H9 (cell line): ENCODE results near the gene MECP2. TPM values are rescaled to one million over a fixed set of nuclear protein-coding genes. Genes with fewer than 3 reads are reported as not detected.

Experiments
- DNase-seq: peaks from one replicate; pipeline ENCODE4 v3.0.0-alpha.2; 2017
- H2AFZ ChIP-seq: one replicate; pipeline ENCODE4 v1.6.1; 2013; ENCODE audit warnings: mild to moderate bottlenecking, low read length, control low read depth, moderate library complexity
- H2AK5ac ChIP-seq: 2 replicates; pipeline ENCODE4 v1.6.1; 2013; ENCODE audit warnings: low read length, control low read depth, mixed read lengths; ENCODE audit not compliant: insufficient read length
- H2BK120ac ChIP-seq: one replicate; pipeline ENCODE4 v1.6.1; 2013; ENCODE audit warnings: low read depth, mild to moderate bottlenecking, low read length, control low read depth, inconsistent platforms; ENCODE audit not compliant: poor library complexity, severe bottlenecking
- H2BK12ac ChIP-seq: 2 replicates; pipeline ENCODE4 v1.6.1; 2013; ENCODE audit warnings: low read length, control low read depth, mixed read lengths, low read depth; ENCODE audit not compliant: insufficient read length
- H2BK15ac ChIP-seq: 2 replicates; pipeline ENCODE4 v1.6.1; 2013; ENCODE audit warnings: low read depth, low read length, control low read depth
- H2BK20ac ChIP-seq: one replicate; pipeline ENCODE4 v1.6.1; 2013; ENCODE audit warnings: low read depth, mild to moderate bottlenecking, low read length, control low read depth, inconsistent platforms; ENCODE audit not compliant: poor library complexity, severe bottlenecking
- H2BK5ac ChIP-seq: 2 replicates; pipeline ENCODE4 v1.6.1; 2013; ENCODE audit warnings: low read length, control low read depth, mixed read lengths; ENCODE audit not compliant: insufficient read length
- H3K14ac ChIP-seq: 2 replicates; pipeline ENCODE4 v1.6.1; 2013; ENCODE audit warnings: low read length, control low read depth; ENCODE audit not compliant: insufficient read depth
- H3K18ac ChIP-seq: 2 replicates; pipeline ENCODE4 v1.6.1; 2013; ENCODE audit warnings: low read depth, mild to moderate bottlenecking, mixed read lengths, low read length, control low read depth; ENCODE audit not compliant: insufficient read length
- H3K23ac ChIP-seq: 2 replicates; pipeline ENCODE4 v1.6.1; 2013; ENCODE audit warnings: low read length, control low read depth, mixed read lengths, low read depth; ENCODE audit not compliant: insufficient read length
- H3K23me2 ChIP-seq: 2 replicates; pipeline ENCODE4 v1.6.1; 2013; ENCODE audit warnings: low read depth, mild to moderate bottlenecking, mixed read lengths, low read length, control low read depth; ENCODE audit not compliant: insufficient read length, poor library complexity, severe bottlenecking
- H3K27ac ChIP-seq: 2 replicates; pipeline ENCODE4 v1.5.1; 2013; ENCODE audit warnings: low read length, control low read depth, mixed read lengths, low read depth; ENCODE audit not compliant: insufficient read length
- H3K27me3 ChIP-seq: 2 replicates; pipeline ENCODE4 v1.6.1; 2013; ENCODE audit warnings: low read length, control low read depth, inconsistent platforms; ENCODE audit not compliant: insufficient read depth
- H3K4ac ChIP-seq: 2 replicates; pipeline ENCODE4 v1.6.1; 2013; ENCODE audit warnings: low read depth, mild to moderate bottlenecking, control low read depth, inconsistent platforms, low read length, moderate library complexity
- H3K4me1 ChIP-seq: 2 replicates; pipeline ENCODE4 v1.6.1; 2013; ENCODE audit warnings: low read length, control low read depth, inconsistent platforms; ENCODE audit not compliant: insufficient read depth
- H3K4me2 ChIP-seq: 2 replicates; pipeline ENCODE4 v1.6.1; 2013; ENCODE audit warnings: low read length, control low read depth, mixed read lengths; ENCODE audit not compliant: insufficient read length, insufficient read depth
- H3K56ac ChIP-seq: 2 replicates; pipeline ENCODE4 v1.6.1; 2013; ENCODE audit warnings: low read depth, mild to moderate bottlenecking, mixed read lengths, low read length, control low read depth; ENCODE audit not compliant: insufficient read length
- H3K79me1 ChIP-seq: 2 replicates; pipeline ENCODE4 v1.6.1; 2013; ENCODE audit warnings: low read depth, mild to moderate bottlenecking, moderate library complexity, low read length, control low read depth, inconsistent platforms; ENCODE audit not compliant: insufficient read depth, poor library complexity, severe bottlenecking
- H3K79me2 ChIP-seq: 2 replicates; pipeline ENCODE4 v1.6.1; 2013; ENCODE audit warnings: low read length, control low read depth, inconsistent platforms; ENCODE audit not compliant: insufficient read depth
- H3K9ac ChIP-seq: 2 replicates; pipeline ENCODE4 v1.6.1; 2013; ENCODE audit warnings: low read length, control low read depth, mixed read lengths; ENCODE audit not compliant: insufficient read length; ENCODE audit errors: extremely low read depth
- H3K9me3 ChIP-seq: one replicate; pipeline ENCODE4 v1.6.1; 2013; ENCODE audit warnings: low read depth, low read length, inconsistent platforms; ENCODE audit not compliant: control insufficient read depth
- H3T11ph ChIP-seq: one replicate; pipeline ENCODE4 v1.6.1; 2013; ENCODE audit warnings: mild to moderate bottlenecking, low read length, control low read depth, inconsistent platforms
- H4K20me1 ChIP-seq: one replicate; pipeline ENCODE4 v1.6.1; 2013; ENCODE audit not compliant: control insufficient read depth, insufficient read length, insufficient read depth
- H4K5ac ChIP-seq: 2 replicates; pipeline ENCODE4 v1.6.1; 2013; ENCODE audit warnings: low read depth, mild to moderate bottlenecking, mixed read lengths, low read length, control low read depth; ENCODE audit not compliant: insufficient read length
- H4K8ac ChIP-seq: replicated peaks from 2 replicates; pipeline ENCODE4 v1.6.1; 2013; ENCODE audit warnings: low read length, control low read depth, mixed read lengths, low read depth; ENCODE audit not compliant: insufficient read length
- H4K91ac ChIP-seq: 2 replicates; pipeline ENCODE4 v1.6.1; 2013; ENCODE audit warnings: low read depth, mild to moderate bottlenecking, moderate library complexity, mixed read lengths, low read length, control low read depth; ENCODE audit not compliant: insufficient read length
- H3K27ac Mint-ChIP-seq, 3 experiments: 2 replicates in 2 of 3; 3 replicates in 1 of 3; pipeline ENCODE4 v1.8.0; 2020 to 2021; ENCODE audit warnings: mixed read lengths in 3 of 3, mild to moderate bottlenecking in 1 of 3, moderate library complexity in 1 of 3
- H3K27me3 Mint-ChIP-seq: 2 replicates; pipeline ENCODE4 v1.8.0; 2021; ENCODE audit warnings: low read depth, mild to moderate bottlenecking, moderate library complexity, mixed read lengths
- H3K36me3 Mint-ChIP-seq, 3 experiments: 2 replicates in 2 of 3; 3 replicates in 1 of 3; pipeline ENCODE4 v1.8.0; 2020 to 2021; ENCODE audit warnings: low read depth in 3 of 3, mixed read lengths in 3 of 3; ENCODE audit not compliant: insufficient read depth in 1 of 3
- H3K4me1 Mint-ChIP-seq, 2 experiments: 2 replicates each; pipeline ENCODE4 v1.8.0; 2020; ENCODE audit warnings: mixed read lengths in 2 of 2
- H3K4me3 Mint-ChIP-seq, 2 experiments: 2 replicates in 1 of 2; 3 replicates in 1 of 2; pipeline ENCODE4 v1.8.0; 2020 to 2021; ENCODE audit warnings: mild to moderate bottlenecking in 2 of 2, mixed read lengths in 2 of 2, moderate library complexity in 1 of 2
- H3K9me3 Mint-ChIP-seq, 2 experiments: 2 replicates in 1 of 2; 3 replicates in 1 of 2; pipeline ENCODE4 v1.8.0; 2020; ENCODE audit warnings: mild to moderate bottlenecking in 2 of 2, mixed read lengths in 2 of 2, moderate library complexity in 1 of 2
- WGBS: extraction: QIAGEN DNeasy Blood & Tissue Kit; methylation state at CpG from one replicate; pipeline ENCODE4 v1.1.7; 2013; ENCODE audit warnings: missing lambda C conversion rate, low lambda C conversion rate, mixed read lengths; ENCODE audit not compliant: insufficient read length; ENCODE audit errors: extremely low coverage; 5-methylcytosine and 5-hydroxymethylcytosine counted together
- total RNA-seq: library from RNA; stranded (reverse); gene quantifications from 2 replicates; pipeline ENCODE4 v1.2.1, GENCODE V29; 2021
- TF ChIP-seq, protein P1 (sequence below): fragments of 200-600 bp; sonication (generic); conservative IDR thresholded peaks from 3 replicates; pipeline ENCODE4 v1.8.0; 2021; ENCODE audit warnings: antibody characterized with exemption, mild to moderate bottlenecking

MECP2 gene
- total RNA-seq, 1 experiment from 2014 or later = 32.2 TPM

DNA sequence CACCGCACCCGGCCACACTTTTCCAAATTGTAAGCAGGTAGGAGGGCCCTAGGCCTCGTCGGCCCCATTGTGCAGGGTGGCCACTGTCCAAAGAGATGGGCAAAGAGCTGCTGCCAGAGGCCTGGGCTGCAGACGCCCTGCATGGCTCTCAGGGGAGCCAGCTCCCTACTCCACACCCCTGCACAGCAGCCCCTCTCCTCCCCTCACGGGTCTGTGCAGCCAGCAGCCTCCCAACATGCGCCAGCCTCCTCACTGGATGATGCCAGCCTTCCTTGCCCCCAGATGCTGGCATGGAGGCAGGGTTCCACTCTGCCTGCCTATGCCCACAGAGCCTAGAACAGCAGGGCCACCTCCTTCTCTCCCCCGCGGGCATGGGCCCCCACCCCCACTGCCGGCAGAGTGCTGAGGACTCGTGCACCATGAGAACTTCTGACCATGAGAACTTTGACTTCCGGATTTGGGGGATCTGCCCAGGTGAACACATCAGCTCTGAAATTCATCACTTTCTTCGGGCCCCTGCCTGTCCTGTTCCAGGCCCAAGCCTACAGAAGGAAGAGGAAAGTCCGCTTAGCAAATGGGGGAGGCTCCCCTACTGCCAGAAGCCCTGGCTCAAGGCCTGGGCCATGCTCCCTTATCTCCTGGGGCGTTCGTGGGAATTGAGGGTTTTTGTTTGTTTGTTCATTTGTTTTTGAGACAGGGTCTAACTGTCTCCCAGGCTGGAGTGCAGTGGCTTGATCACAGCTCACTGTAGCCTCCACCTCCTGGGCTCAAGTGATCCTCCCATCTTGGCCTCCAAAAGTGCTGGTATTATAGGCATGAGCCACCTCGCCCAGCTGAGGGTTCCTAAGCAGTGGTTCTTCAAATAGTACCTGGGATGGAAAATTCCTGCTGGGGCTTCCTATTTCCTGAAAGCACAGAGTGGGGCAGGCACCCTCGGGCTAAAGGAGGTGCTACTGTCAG, 85.9 kb downstream of the MECP2 start:
- Histone ChIP-seq H2AK5ac (no peak overlapping the region), H3K79me2 (no peaks in the 10 kb centered on the region), H3K9me3 (peaks cover 12% of the 10 kb centered on the region), H3K79me1 (no peaks in the 10 kb centered on the region), H4K5ac (no peak overlapping the region), H3K56ac (no peak overlapping the region), H2AFZ (no peak overlapping the region), H3K9ac (no peak overlapping the region), H4K20me1 (peaks cover 5% of the 10 kb centered on the region), H2BK120ac (no peak overlapping the region), H3K4me2 (no peak overlapping the region), H3K18ac (no peak overlapping the region), H3K14ac (no peak overlapping the region; the same call in 1 of the 2 replicates), H3K27ac (no peak overlapping the region), H2BK5ac (no peak overlapping the region), H3T11ph (no peak overlapping the region), H4K91ac (no peak overlapping the region), H2BK12ac (no peak overlapping the region), H3K23ac (no peak overlapping the region), H3K23me2 (no peaks in the 10 kb centered on the region), H4K8ac (no peak overlapping the region), H3K4ac (no peak overlapping the region), H2BK15ac (no peak overlapping the region), H3K27me3 (no peaks in the 10 kb centered on the region), H3K4me1 (no peaks in the 10 kb centered on the region), H2BK20ac (no peak overlapping the region)
- Mint-ChIP-seq H3K27ac (no peak overlapping the region), H3K4me3 (no peak overlapping the region), H3K27me3 (no peaks in the 10 kb centered on the region; the same call in 1 of the 2 replicates), H3K9me3 (peaks cover 63 to 65% of the 10 kb centered on the region in 2 experiments), H3K4me1 (peaks cover 1 to 10% of the 10 kb centered on the region in 2 experiments; a peak in 3 of 4 replicates), H3K36me3 (peaks cover 14 to 62% (median 34%) of the 10 kb centered on the region in 3 experiments; a peak in 6 of 7 replicates)
- no peak for DNase-seq
- WGBS = no CpG with 5 or more reads among the region's 18 CpGs
- TF ChIP-seq, protein P1, sequence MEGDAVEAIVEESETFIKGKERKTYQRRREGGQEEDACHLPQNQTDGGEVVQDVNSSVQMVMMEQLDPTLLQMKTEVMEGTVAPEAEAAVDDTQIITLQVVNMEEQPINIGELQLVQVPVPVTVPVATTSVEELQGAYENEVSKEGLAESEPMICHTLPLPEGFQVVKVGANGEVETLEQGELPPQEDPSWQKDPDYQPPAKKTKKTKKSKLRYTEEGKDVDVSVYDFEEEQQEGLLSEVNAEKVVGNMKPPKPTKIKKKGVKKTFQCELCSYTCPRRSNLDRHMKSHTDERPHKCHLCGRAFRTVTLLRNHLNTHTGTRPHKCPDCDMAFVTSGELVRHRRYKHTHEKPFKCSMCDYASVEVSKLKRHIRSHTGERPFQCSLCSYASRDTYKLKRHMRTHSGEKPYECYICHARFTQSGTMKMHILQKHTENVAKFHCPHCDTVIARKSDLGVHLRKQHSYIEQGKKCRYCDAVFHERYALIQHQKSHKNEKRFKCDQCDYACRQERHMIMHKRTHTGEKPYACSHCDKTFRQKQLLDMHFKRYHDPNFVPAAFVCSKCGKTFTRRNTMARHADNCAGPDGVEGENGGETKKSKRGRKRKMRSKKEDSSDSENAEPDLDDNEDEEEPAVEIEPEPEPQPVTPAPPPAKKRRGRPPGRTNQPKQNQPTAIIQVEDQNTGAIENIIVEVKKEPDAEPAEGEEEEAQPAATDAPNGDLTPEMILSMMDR = no peak
